Mucosa of descending colon (tissue), 3 donors: Measurements from ENCODE around the gene HAGHL. TPM values are rescaled to one million over a fixed set of nuclear protein-coding genes. Genes with fewer than 3 reads are reported as not detected.

Source experiments
- ATAC-seq: fragments of 200-7000 bp; cut with Tn5 transposase; one replicate; pipeline ENCODE4 v1.9.1; 2020; ENCODE audit warnings: mild to moderate bottlenecking, moderate library complexity
- DNase-seq, 3 donors: peaks; one replicate each; pipeline ENCODE4 v3.0.0-alpha.2; 2020
- H3K36me3 ChIP-seq: fragments of 200-600 bp; one replicate; pipeline ENCODE4 v1.8.0; 2021; ENCODE audit warnings: low read depth, mild to moderate bottlenecking
- H3K4me1 ChIP-seq: fragments of 200-600 bp; one replicate; pipeline ENCODE4 v1.8.0; 2021; ENCODE audit warnings: low read depth, mild to moderate bottlenecking
- H3K4me3 ChIP-seq: fragments of 200-600 bp; one replicate; pipeline ENCODE4 v1.8.0; 2021; ENCODE audit warnings: mild to moderate bottlenecking
- H3K9me3 ChIP-seq: fragments of 200-600 bp; one replicate; pipeline ENCODE4 v1.8.0; 2021; ENCODE audit warnings: mild to moderate bottlenecking
- intact Hi-C, 2 donors: fragments of 100-400 bp; cut with DNase I in 1 of 2; cut with micrococcal nuclease in 1 of 2; formaldehyde crosslinking; loops; one replicate each; pipeline versions ENCODE4 v1.11.0 to v1.11.1; 2022; cut with DNase I, micrococcal nuclease
- total RNA-seq, 3 donors: library from RNA; stranded (reverse); fragmentation: NEBNext Ultra II Directional in 2 of 3; extraction: Animal tissue kit (Norgen Biotek cat#: 25700) in 2 of 3; gene quantifications; one replicate each; pipeline versions ENCODE4 v1.2.1 to v1.2.4, GENCODE V29; 2021 to 2023
- TF ChIP-seq, protein P1 (sequence below): fragments of 200-600 bp; IDR thresholded peaks from one replicate; pipeline ENCODE4 v1.8.0; 2022; ENCODE audit warnings: antibody characterized with exemption, mild to moderate bottlenecking
- donor health status: DM: no; HTN: no; CAD: no; lungs with moderate emphysema.
- donor health status: DM: no; HTN: no; CAD: no.
- donor health status: DM: no; HTN: yes; CAD: no.

The HAGHL gene
- total RNA-seq, 3 donors from 2014 or later = 1.9 to 6.6 (median 3.5) TPM

- intact Hi-C loops = no loop called here
Measured at GRCh38 chr16:679814-680624, 46.9 kb upstream of the HAGHL start, which contains the start of gene STUB1. STUB1 (plus strand) TSS chr16:680410; CDS start chr16:680526, 116 bp downstream.

DNA sequence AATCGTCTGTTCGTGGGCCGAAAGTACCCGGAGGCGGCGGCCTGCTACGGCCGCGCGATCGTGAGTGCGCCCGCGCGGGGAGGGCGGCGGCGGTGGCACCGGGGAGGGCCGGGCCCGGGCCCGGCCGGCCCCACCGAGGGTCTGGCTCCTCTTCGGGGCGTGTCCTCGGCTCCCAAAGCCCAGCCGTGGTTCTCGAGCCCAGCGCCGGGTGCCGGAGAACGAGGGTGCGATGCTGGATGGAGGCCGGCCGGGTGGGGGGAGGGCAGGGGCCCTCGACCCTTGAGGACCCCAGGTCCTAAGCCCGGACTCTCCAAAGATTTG, 46.3 kb upstream of the HAGHL start:
- peaks cover 68% of the 10 kb centered on the region for H3K4me1 ChIP-seq
- no peak for ATAC-seq
- intact Hi-C loops = no loop called here

More at GRCh38 chr16:679814-680624, 46.9 kb upstream of the HAGHL start, which contains the start of gene STUB1:
- no peaks in the 10 kb centered on the region for H3K9me3 ChIP-seq
- H3K36me3 ChIP-seq = peaks cover 5% of the 10 kb centered on the region
- TF ChIP-seq, protein P1, sequence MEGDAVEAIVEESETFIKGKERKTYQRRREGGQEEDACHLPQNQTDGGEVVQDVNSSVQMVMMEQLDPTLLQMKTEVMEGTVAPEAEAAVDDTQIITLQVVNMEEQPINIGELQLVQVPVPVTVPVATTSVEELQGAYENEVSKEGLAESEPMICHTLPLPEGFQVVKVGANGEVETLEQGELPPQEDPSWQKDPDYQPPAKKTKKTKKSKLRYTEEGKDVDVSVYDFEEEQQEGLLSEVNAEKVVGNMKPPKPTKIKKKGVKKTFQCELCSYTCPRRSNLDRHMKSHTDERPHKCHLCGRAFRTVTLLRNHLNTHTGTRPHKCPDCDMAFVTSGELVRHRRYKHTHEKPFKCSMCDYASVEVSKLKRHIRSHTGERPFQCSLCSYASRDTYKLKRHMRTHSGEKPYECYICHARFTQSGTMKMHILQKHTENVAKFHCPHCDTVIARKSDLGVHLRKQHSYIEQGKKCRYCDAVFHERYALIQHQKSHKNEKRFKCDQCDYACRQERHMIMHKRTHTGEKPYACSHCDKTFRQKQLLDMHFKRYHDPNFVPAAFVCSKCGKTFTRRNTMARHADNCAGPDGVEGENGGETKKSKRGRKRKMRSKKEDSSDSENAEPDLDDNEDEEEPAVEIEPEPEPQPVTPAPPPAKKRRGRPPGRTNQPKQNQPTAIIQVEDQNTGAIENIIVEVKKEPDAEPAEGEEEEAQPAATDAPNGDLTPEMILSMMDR = no peak
- DNase-seq = peak; percentile 87 to 93 (median 93)
- ATAC-seq = peak; percentile 73
- H3K4me1 ChIP-seq = peaks cover 67% of the 10 kb centered on the region
- peak within 1 kb of the TSS; percentile 70 for H3K4me3 ChIP-seq

GRCh38 chr16:680967-681745, 45.8 kb upstream of the HAGHL start:
- Histone ChIP-seq H3K4me1 (peaks cover 64% of the 10 kb centered on the region), H3K9me3 (no peaks in the 10 kb centered on the region), H3K4me3 (peak overlapping the region; percentile 70), H3K36me3 (peaks cover 5% of the 10 kb centered on the region)
- intact Hi-C loops = no loop called here
- DNase-seq (peak in 2 of 3 donors; percentile 58 to 71), ATAC-seq (no peak)
- TF ChIP-seq, protein P1 = no peak

More for the DNA sequence above, 46.3 kb upstream of the HAGHL start:
- TF ChIP-seq, protein P1 = no peak
- DNase-seq = no peak
- Histone ChIP-seq H3K4me3 (peak overlapping the region; percentile 70), H3K9me3 (no peaks in the 10 kb centered on the region), H3K36me3 (peaks cover 5% of the 10 kb centered on the region)

DNA sequence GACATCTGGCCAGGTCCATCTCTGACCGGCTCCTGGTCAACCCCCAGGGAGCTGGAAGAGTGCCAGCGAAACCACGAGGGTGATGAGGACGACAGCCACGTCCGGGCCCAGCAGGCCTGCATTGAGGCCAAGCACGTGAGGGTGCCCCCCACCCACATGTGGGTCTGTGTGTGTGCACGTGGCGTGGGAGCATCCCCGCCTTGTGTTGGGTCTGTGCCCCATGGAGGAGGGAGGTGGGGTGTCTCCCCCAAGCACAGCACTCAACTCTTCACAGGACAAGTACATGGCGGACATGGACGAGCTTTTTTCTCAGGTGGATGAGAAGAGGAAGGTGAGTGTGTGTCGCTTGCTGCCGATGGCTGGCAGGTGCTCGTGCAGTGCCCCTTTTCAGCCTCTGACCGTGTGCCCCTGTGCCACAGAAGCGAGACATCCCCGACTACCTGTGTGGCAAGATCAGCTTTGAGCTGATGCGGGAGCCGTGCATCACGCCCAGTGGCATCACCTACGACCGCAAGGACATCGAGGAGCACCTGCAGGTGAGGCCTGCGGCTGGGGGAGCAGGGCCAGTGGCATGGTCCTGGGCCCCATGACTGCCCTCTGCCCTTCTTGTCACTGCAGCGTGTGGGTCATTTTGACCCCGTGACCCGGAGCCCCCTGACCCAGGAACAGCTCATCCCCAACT, 45.0 kb upstream of the HAGHL start:
- no peak for ATAC-seq
- H3K36me3 ChIP-seq = peaks cover 5% of the 10 kb centered on the region
- DNase-seq = peak in 2 of 3 donors; percentile 42 to 63
- H3K9me3 ChIP-seq = no peaks in the 10 kb centered on the region
- H3K4me1 ChIP-seq = peaks cover 56% of the 10 kb centered on the region
- no peak overlapping the region for H3K4me3 ChIP-seq
- TF ChIP-seq, protein P1 = no peak
- intact Hi-C loops = no loop called here
